ENCODE data around the gene OTOF.

Gene OTOF

DNA sequence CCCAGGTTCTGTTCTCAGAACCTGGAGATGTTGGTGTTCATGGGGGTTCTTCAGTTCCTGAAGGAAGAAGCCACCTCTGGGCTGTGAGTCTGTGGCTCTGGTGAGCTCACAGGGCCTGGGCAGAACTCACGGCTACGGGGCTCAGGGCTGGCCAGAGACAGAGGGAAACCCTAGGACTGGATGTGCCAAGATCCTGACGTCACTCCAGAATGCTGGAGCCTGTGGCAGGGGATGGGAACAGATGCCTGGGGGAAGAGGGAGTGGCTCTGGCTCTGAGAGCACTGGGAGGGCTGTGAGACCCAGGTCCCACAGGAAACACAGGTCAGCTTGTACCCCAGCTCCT is at the start of gene OTOF:
Gene OTOF (minus strand): TSS at position 214 of the 343 bp plus-strand sequence.
- no peak for DNase-seq

GRCh38 chr2:26526589-26526988 is 48.7 kb upstream of the OTOF start:
- no peak for DNase-seq

- no peak for DNase-seq
Observed at GRCh38 chr2:26526105-26526504, 48.2 kb upstream of the OTOF start.

DNA sequence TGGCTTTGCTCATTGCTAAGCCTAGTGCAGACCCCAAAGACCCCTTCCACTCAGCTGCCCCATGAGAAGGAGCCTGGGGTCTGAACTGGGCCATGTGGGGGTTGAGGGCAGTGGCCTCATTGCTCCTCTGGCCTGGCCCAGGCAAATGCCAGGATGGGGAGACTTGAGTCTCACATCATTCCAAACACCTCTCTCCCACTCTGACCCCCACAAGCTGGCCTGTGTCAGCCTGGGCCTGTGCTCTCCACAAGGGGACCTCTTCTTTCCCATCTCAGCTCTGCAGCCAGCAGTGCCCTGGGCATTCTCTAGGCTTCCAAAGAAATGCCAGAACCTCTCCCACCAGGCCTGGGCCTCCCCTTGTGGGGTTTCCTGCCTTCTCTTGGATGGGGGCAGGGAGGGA is 45.8 kb upstream of the OTOF start:
- no peak for DNase-seq

GRCh38 chr2:26522751-26523171 is 44.8 kb upstream of the OTOF start:
- DNase-seq = no peak

DNA sequence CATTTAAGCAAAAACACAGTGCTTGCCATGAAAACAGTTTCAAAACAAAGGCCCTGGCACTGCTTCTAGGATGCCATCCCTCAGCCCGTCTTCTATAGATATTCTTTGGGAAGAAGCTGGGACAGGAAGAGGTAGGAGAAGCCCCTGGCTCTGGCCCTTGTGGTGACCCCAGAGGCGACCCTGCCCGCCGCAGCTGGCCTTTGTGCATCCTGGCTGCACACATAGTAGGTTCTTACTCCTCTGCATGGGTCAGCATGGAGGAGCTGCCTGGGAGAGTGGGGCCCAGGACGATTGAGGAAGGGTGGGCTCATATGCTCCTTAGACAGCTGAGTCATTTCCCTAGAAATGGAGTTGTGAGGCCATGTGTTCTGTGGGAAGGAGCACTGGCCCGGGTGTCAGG is 44.4 kb upstream of the OTOF start:
- no peak for DNase-seq

DNA sequence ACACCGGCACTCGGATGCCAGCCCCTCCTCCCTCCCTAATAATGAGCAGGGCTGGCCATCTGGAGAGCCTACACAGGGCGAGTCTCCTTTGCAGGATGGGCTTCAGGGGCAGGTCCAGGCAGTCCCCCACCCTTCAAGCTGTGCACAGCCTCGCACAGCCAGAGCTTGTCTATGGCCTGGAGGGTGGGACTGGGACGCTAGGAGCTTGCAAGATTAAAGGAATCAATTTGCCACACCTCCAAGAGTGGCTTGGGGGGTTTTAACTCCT is 43.9 kb upstream of the OTOF start:
- DNase-seq = no peak

DNA sequence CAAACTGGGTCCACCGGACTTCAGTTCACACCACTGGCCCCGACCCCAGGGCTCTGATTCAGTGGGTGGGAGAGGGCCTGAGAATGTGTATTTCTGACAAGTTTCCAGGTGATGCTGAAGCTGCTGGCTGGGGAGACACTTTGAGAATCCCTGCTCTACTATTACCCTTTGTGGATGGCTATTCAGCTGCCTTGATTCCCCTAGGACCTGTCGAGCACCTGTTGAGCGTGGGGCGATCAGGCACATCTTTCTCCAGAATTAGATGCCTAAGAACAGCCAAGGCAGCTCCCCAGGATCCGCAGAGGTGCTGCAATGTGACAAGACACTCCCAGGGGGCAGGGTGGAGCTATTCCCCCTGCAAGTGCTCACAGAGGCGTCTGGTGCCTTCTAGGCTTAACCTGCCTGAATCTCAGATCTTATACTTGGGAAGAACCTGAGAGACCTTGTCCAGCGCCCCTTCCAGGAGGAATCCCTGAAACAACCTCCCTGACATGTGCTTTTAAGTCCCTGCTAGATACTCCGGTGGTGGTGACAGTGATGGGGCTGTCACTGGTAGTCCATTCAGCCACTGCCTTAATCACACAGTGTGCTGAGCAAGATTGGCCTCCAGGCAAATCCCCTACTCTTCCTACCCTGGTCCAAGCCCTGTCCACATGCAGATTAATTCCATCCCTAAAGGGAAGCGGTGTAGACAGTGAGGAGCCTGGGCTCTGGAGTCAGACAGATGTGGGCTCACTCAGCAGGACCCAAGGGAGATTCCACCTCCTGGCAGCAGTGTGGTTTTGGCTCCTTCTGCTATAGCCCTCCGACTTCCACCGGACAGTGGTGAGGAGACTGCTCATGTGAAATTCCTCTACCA is 43.4 kb upstream of the OTOF start:
- no peak for DNase-seq

GRCh38 chr2:26520148-26520449 is 42.2 kb upstream of the OTOF start:
- no peak for DNase-seq

- peak; percentile 17 for DNase-seq
Observed at GRCh38 chr2:26519396-26520147, 41.6 kb upstream of the OTOF start.

DNA sequence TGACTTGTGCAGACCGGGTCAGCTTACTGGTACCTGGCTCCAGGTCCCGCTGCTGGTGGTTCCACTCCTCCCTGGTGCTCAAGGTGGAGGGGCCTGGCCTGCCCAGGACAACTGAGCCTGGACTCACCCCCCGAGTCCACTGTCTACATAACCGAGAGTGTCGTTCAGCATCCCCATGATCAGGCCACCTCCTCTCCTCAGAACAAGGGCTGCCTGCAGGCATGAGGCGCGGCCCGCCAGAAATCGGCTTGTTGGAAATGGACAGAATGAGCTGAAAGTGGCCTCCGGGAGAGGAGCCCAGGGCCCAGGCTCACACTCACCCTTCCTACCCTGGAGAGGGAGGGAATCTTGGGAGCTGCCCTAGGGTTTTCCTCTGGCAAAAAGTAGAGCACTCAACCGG is 38.9 kb upstream of the OTOF start:
- DNase-seq = no peak

GRCh38 chr2:26516246-26516645 is 38.3 kb upstream of the OTOF start:
- DNase-seq = no peak

DNA sequence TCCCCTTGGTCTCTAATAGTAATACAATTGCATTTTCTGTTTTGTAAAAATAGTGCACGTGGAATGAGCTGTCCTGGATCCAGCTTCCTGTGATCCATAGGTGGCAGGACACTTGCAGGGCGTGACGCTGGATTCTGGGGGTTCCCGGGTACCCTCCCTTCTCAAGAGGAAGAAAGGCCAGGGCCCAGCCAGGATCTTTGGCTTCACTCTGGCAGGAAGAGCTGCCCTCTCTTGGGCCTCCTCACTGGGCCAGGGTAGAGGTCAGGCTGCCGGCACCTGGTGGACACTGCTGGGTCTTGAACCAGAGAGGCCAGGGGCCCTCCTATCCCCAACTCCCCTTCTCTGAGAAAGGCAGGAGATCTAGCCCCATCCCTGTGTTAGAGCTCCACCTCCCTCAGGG is 37.8 kb upstream of the OTOF start:
- no peak for DNase-seq

GRCh38 chr2:26514045-26514444 is 36.1 kb upstream of the OTOF start:
- no peak for DNase-seq

DNA sequence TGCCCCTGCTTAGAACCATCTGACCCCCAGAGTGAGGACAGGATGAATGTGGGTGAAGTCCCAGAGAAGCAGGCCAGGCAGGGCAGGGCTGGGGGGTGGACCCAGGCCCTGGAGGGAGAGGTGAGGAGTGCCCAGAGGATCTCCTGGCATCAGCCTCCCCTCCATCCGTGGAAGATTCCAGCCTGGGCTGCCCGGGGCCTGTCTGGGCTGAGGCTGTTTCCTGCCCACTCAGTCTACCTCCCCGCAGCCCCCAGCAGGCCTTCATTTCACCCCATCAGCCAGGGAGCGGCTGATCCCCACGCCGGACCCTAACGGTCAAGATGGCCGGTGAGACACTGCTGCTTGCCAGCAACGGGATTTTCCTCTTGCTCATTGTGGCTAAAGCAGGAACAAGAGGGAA is 35.3 kb upstream of the OTOF start:
- DNase-seq = no peak

DNA sequence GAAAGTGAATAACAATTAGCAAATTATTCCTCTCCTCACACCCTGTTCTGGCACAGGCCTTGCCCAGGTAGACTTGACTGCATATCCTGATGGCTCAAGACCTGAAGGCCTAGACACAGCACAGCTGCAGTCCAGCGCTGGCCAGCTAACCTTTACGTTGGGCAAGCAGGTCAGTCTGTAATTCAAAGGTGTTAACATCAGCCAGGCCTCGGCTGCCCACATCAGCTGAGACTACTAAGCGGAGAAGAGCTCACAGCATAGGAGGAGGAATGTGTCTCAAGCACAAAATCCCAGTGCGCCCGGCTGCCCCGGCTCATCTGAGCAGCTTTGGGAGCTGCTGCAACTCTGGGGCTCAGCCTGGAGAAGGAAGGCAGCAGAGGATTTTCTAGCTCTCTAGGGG is 33.5 kb upstream of the OTOF start:
- no peak for DNase-seq

- DNase-seq = no peak
Observed at GRCh38 chr2:26510344-26510973, 32.5 kb upstream of the OTOF start.

DNA sequence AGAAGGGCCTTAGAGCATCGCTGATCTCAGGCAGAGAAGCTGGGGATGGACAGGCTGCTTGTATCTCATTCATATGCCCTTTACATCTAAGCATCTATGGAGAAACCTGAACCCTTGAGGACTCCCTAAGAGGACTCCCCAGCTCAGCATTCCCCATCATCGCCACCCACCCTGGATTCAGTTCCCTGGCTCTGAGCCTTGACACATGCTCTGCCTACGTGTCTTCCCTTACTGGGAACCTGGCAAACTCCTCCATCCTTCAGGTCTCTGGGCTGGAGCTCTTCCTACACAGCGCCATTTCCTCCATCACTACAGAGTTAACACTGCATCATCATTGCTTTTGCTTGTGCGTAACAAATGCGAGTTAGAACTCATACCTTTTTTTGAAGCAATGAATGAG is 31.2 kb upstream of the OTOF start:
- DNase-seq = no peak

DNA sequence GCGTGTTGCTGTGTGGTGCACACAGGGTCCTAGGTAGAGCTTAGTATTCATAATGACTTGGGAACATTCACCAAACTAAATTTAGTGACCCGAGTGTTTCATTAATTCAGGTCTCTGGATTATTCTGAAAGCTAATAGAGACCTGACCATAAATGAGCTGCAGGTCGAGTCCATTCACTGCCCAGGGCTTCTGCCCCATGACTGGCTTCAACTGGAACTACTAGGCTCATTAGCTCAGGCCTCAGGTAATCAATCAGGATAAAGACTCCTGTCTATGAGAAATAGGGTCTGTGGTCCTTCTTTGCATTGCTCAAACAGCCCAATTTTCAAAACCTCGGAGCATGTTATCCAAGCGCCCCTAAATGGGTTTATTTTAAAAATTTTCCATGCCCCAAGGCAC is 30.0 kb upstream of the OTOF start:
- no peak for DNase-seq

DNA sequence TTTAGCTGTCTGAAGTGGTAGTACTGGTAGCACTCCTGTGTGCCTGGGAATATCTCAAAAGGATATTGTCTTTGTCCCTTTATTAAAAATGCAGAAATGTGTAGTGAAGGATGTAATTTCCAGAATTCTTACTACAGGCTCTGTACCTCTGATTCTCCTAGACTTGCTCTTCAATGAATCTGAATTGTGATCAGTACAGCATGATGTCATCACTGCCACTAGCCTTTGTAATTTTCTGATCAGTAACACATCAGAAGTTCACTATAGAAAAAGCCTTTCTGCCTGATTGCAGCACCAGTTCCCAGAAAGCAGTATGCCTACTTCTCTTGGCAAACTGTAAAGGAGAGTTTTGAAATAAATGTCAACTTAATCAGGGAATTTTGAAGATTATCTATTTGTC is 29.2 kb upstream of the OTOF start:
- DNase-seq = no peak

GRCh38 chr2:26506279-26506678 is 28.4 kb upstream of the OTOF start:
- no peak for DNase-seq

DNA sequence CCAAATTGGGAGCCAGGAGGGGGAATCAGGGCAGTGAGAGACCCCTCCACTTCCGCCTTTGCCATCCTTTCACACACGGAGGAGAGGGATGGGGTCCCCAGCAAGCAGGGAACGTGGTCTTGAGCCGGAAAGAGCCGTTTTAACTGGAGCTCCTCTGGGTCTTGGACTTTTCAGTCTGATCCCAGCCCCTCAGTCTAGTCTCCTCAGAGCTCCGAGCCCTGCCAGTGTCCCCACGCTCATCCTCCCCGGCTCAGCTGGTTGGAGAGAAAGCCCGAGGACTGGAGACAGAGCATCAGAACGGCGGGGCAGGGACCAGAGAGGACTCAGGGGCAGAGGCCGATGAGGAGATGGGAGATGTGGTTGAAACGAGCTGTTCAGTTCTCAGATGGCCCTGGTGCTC is 26.1 kb upstream of the OTOF start:
- DNase-seq = no peak

GRCh38 chr2:26503231-26503880 is 25.4 kb upstream of the OTOF start:
- peak; percentile 78 for DNase-seq

- DNase-seq = no peak
Observed at GRCh38 chr2:26500406-26500805, 22.5 kb upstream of the OTOF start.
